ENCODE results near the gene TBPL1. TPM values are rescaled to one million over a fixed set of nuclear protein-coding genes. Genes with fewer than 3 reads are reported as not detected.

TBPL1 gene
- total and polyA plus RNA-seq, 2 donors (not counting 1 experiment from before 2014, with no cell fraction given), result 23.3 to 29.6 TPM

- WGBS (ENCODE audit: insufficient coverage), result no CpG with 5 or more reads among the region's 1 CpG
- no peak for ATAC-seq (ENCODE audit: low read depth)
- no peak overlapping the region for H3K27ac Mint-ChIP-seq
These were observed 47.0 kb upstream of the TBPL1 start for GRCh38 chr6:133906050-133906449.

DNA sequence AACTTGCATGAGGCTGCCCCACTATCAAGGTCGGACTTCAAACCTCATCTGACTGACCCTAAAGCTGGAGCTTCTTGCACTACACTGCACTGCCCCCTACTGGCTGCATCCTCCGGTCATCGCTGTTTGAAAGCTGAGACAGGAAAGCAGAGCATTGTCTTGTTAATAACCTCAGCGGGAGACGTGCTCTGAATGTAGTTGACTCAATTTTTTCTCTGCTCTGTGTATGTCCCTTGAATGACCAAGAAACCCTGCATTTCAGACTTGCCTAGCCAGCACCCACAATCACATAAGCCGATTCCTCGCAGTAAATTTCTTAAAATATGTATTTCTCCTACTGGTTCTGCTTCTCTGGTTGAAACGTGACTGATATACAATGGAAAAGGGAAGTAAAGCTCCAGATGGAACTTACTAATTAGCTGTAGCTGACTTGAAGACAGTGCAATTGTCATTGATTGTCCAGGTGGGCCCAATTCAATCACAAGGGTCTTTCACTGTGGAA is 36.3 kb upstream of the TBPL1 start:
- Histone ChIP-seq H3K27me3 (replicated peaks in 1 of 4; ENCODE audit: control extremely low read depth in 1 of 4, control insufficient read depth in 3 of 4, insufficient read depth in 4 of 4, low read length in 3 of 4) (peaks cover 0 to 7% (median 1%) of the 10 kb centered on the region in 4 experiments), H3K9ac (ENCODE audit: low read length) (no peak overlapping the region), H3K79me2 (ENCODE audit: control insufficient read depth, insufficient read depth, low read length) (no peaks in the 10 kb centered on the region), H3K4me3 (ENCODE audit: control extremely low read depth in 1 of 5, extremely low read depth in 1 of 5, insufficient read depth in 1 of 5, low read depth in 2 of 5, low read length in 4 of 5) (no peak overlapping the region), H3K27ac (ENCODE audit: low read length in 2 of 2) (no peak overlapping the region), H3K4me1 (ENCODE audit: control insufficient read depth in 2 of 2, insufficient read depth in 2 of 2, low read length in 2 of 2) (peaks cover 3 to 6% of the 10 kb centered on the region in 2 donors), H3K36me3 (replicated peaks in 1 of 2; ENCODE audit: control extremely low read depth in 1 of 2, control insufficient read depth in 1 of 2, extremely low read depth in 1 of 2, insufficient read depth in 2 of 2, low read length in 1 of 2) (no peaks in the 10 kb centered on the region), H2AFZ (ENCODE audit: insufficient read depth, low read depth, low read length, poor library complexity, severe bottlenecking) (peak overlapping the region; percentile 55), H3K4me2 (replicated peaks; ENCODE audit: low read depth, low read length, poor library complexity, severe bottlenecking) (peak overlapping the region; percentile 44), H3K9me3 (ENCODE audit: control extremely low read depth in 1 of 3, control insufficient read depth in 2 of 3, insufficient read depth in 1 of 3, low read length in 2 of 3) (no peaks in the 10 kb centered on the region), H4K20me1 (ENCODE audit: control insufficient read depth, insufficient read depth, low read length, poor library complexity, severe bottlenecking) (no peaks in the 10 kb centered on the region)
- TF ChIP-seq, protein P1, sequence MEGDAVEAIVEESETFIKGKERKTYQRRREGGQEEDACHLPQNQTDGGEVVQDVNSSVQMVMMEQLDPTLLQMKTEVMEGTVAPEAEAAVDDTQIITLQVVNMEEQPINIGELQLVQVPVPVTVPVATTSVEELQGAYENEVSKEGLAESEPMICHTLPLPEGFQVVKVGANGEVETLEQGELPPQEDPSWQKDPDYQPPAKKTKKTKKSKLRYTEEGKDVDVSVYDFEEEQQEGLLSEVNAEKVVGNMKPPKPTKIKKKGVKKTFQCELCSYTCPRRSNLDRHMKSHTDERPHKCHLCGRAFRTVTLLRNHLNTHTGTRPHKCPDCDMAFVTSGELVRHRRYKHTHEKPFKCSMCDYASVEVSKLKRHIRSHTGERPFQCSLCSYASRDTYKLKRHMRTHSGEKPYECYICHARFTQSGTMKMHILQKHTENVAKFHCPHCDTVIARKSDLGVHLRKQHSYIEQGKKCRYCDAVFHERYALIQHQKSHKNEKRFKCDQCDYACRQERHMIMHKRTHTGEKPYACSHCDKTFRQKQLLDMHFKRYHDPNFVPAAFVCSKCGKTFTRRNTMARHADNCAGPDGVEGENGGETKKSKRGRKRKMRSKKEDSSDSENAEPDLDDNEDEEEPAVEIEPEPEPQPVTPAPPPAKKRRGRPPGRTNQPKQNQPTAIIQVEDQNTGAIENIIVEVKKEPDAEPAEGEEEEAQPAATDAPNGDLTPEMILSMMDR (IDR thresholded peaks at IDR 0.05), result peak; percentile 91
- no peak for TF ChIP-seq EZH2 (IDR thresholded peaks at IDR 0.05; ENCODE audit: borderline replicate concordance, insufficient read depth, low read depth, low read length, poor library complexity, severe bottlenecking)
- H3K4me3 Mint-ChIP-seq, result peak overlapping the region; percentile 42
- CTCF ChIA-PET, result interaction anchor here (0.8 to 8.8 kb wide), 29 partner anchors 7 to 1387 kb away, joined by 3 to 65 read pairs (median 4); no protein-coding TSS in a partner anchor
- no peaks in the 10 kb centered on the region for H3K9me3 Mint-ChIP-seq (ENCODE audit: insufficient read depth)
- POLR2A ChIA-PET, result no interaction called here
- no peak overlapping the region for H3K27ac Mint-ChIP-seq
- 0% methylated on average over 1 of the region's 8 CpGs for WGBS (ENCODE audit: insufficient coverage)
- peak; percentile 71 for DNase-seq
- peak; percentile 69 for ATAC-seq (ENCODE audit: low read depth)
- peaks cover 21% of the 10 kb centered on the region for H3K27me3 Mint-ChIP-seq
- peaks cover 4% of the 10 kb centered on the region for H3K4me1 Mint-ChIP-seq
- intact Hi-C loops (cut with micrococcal nuclease), result loop anchor here (1.0 to 10.0 kb wide), 4 partner anchors 79 to 1384 kb away; no protein-coding TSS in a partner anchor

More at GRCh38 chr6:133906050-133906449, 47.0 kb upstream of the TBPL1 start:
- Histone ChIP-seq H3K36me3 (replicated peaks in 1 of 2; ENCODE audit: control extremely low read depth in 1 of 2, control insufficient read depth in 1 of 2, extremely low read depth in 1 of 2, insufficient read depth in 2 of 2, low read length in 1 of 2) (no peaks in the 10 kb centered on the region), H3K79me2 (ENCODE audit: control insufficient read depth, insufficient read depth, low read length) (no peaks in the 10 kb centered on the region), H3K9me3 (ENCODE audit: control extremely low read depth in 1 of 3, control insufficient read depth in 2 of 3, insufficient read depth in 1 of 3, low read length in 2 of 3) (no peaks in the 10 kb centered on the region), H3K4me3 (ENCODE audit: control extremely low read depth in 1 of 5, extremely low read depth in 1 of 5, insufficient read depth in 1 of 5, low read depth in 2 of 5, low read length in 4 of 5) (no peak overlapping the region), H2AFZ (ENCODE audit: insufficient read depth, low read depth, low read length, poor library complexity, severe bottlenecking) (no peak overlapping the region), H3K4me1 (ENCODE audit: control insufficient read depth in 2 of 2, insufficient read depth in 2 of 2, low read length in 2 of 2) (no peaks in the 10 kb centered on the region), H3K27ac (ENCODE audit: low read length in 2 of 2) (no peak overlapping the region), H3K27me3 (replicated peaks in 1 of 4; ENCODE audit: control extremely low read depth in 1 of 4, control insufficient read depth in 3 of 4, insufficient read depth in 4 of 4, low read length in 3 of 4) (peaks cover 0 to 37% (median 14%) of the 10 kb centered on the region in 4 experiments), H3K4me2 (replicated peaks; ENCODE audit: low read depth, low read length, poor library complexity, severe bottlenecking) (no peak overlapping the region), H4K20me1 (ENCODE audit: control insufficient read depth, insufficient read depth, low read length, poor library complexity, severe bottlenecking) (no peaks in the 10 kb centered on the region), H3K9ac (ENCODE audit: low read length) (no peak overlapping the region)
- DNase-seq, result no peak
- Mint-ChIP-seq H3K4me3 (no peak overlapping the region), H3K4me1 (no peaks in the 10 kb centered on the region), H3K9me3 (ENCODE audit: insufficient read depth) (no peaks in the 10 kb centered on the region), H3K27me3 (peaks cover 55% of the 10 kb centered on the region)
- intact Hi-C loops (cut with micrococcal nuclease), result no loop called here
- no peak for TF ChIP-seq EZH2 (IDR thresholded peaks at IDR 0.05; ENCODE audit: borderline replicate concordance, insufficient read depth, low read depth, low read length, poor library complexity, severe bottlenecking)
- TF ChIP-seq, protein P1 (IDR thresholded peaks at IDR 0.05), result no peak
- POLR2A ChIA-PET, result no interaction called here
- CTCF ChIA-PET, result interaction anchor here (0.8 to 2.3 kb wide), 4 partner anchors 10 to 191 kb away, joined by 5 to 20 read pairs (median 7); no protein-coding TSS in a partner anchor

All from B cell (primary cell).